Lower leg skin (tissue), 3 donors: Measurements from ENCODE around the gene SOX6.

Experiments
- POLR2A ChIP-seq, 2 donors: fragments of 450-650 bp; IDR thresholded peaks; one replicate each; pipeline ENCODE4 v1.6.1; 2016 to 2017; ENCODE audit warnings: antibody characterized with exemption in 2 of 2, mild to moderate bottlenecking in 1 of 2, moderate library complexity in 1 of 2
- TF ChIP-seq, protein P1 (sequence below), 3 donors: fragments of 450-650 bp; IDR thresholded peaks; one replicate each; pipeline ENCODE4 v1.5.1; 2016; ENCODE audit warnings: antibody characterized with exemption in 3 of 3, mild to moderate bottlenecking in 3 of 3, moderate library complexity in 2 of 3

DNA sequence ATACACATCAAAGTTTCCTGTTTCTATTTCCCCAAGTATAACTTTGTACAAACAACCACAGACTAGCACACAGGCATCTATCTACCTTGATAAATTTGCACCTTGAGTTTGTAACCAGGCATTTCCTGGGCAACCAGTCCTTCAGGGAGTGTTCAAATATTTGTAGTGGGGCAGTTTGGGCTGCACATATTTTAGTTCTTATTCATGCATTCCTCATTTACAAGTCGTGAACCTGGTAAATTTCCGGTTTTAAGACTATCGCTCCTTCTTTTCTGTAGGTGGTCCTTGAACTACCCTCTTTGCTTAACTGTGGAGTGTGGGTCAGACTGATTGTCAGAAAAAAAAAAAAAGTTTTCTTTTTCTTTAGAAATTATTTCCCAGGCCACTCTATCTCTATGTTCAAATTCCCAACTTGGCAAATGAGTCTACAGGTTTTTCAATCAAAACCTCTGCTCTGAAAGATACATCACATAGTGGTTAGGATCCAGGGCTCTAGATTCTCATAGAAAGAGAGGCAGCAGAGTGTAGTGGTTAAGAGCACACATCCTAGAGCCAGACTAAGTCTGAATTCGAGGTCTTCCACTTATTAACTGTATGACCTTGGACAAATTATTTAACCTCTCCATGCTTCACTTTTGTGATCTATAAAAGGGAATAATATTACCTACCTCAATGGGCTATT, 201.5 kb downstream of the SOX6 start:
- no peak for TF ChIP-seq POLR2A (IDR thresholded peaks at IDR 0.05)
- TF ChIP-seq, protein P1, sequence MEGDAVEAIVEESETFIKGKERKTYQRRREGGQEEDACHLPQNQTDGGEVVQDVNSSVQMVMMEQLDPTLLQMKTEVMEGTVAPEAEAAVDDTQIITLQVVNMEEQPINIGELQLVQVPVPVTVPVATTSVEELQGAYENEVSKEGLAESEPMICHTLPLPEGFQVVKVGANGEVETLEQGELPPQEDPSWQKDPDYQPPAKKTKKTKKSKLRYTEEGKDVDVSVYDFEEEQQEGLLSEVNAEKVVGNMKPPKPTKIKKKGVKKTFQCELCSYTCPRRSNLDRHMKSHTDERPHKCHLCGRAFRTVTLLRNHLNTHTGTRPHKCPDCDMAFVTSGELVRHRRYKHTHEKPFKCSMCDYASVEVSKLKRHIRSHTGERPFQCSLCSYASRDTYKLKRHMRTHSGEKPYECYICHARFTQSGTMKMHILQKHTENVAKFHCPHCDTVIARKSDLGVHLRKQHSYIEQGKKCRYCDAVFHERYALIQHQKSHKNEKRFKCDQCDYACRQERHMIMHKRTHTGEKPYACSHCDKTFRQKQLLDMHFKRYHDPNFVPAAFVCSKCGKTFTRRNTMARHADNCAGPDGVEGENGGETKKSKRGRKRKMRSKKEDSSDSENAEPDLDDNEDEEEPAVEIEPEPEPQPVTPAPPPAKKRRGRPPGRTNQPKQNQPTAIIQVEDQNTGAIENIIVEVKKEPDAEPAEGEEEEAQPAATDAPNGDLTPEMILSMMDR (IDR thresholded peaks at IDR 0.05): no peak
